ENCODE results near the gene ALDOC.

ALDOC gene

DNA sequence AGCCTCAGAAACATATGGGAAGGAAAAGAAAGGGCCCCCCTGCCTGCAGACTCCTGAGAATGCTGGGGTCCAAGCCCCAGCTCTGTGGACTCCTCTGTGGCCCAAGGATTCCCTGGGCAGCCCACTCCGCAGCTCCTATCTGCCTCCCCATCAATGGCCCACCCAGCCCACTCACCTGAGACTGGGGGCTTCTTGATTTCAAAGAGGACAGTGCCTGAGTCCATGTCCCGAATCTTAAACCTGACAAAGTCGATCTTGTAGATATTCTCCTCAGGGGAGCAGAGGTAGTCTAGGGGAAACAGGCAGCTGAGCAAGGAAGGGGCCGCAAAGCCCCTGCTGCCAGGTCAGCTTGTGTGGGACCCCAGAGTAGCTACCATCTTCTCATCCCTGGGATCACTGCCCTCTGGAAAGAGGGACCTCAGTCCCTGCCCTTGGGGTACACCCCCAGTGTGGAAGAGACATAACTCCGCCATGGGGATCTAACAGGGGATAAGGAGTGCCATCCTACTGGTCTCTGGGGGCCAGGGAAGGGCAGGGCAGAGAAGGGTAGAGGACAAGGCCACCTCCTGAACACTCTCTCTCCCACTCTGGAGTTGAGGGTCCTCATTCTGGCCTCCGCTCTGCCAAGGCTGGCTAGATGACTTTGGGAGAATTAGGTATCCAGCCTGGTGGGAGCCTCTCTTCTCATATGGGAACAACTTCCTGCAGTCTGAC lies 28.1 kb downstream of the ALDOC start:
- no peak overlapping the region for H3K4me3 ChIP-seq (ENCODE audit: low read depth, low read length)
- in situ Hi-C loops (cut with HindIII; ENCODE audit: low sequenced_read_pairs): loop anchor here (5.0 kb wide), 1 partner anchor 51 kb away; no protein-coding TSS in a partner anchor
- TF ChIP-seq, protein P1, sequence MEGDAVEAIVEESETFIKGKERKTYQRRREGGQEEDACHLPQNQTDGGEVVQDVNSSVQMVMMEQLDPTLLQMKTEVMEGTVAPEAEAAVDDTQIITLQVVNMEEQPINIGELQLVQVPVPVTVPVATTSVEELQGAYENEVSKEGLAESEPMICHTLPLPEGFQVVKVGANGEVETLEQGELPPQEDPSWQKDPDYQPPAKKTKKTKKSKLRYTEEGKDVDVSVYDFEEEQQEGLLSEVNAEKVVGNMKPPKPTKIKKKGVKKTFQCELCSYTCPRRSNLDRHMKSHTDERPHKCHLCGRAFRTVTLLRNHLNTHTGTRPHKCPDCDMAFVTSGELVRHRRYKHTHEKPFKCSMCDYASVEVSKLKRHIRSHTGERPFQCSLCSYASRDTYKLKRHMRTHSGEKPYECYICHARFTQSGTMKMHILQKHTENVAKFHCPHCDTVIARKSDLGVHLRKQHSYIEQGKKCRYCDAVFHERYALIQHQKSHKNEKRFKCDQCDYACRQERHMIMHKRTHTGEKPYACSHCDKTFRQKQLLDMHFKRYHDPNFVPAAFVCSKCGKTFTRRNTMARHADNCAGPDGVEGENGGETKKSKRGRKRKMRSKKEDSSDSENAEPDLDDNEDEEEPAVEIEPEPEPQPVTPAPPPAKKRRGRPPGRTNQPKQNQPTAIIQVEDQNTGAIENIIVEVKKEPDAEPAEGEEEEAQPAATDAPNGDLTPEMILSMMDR (IDR thresholded peaks at IDR 0.05; ENCODE audit: low read depth, low read length, missing control alignments): no peak
- DNase-seq (ENCODE audit: low read depth): no peak

DNA sequence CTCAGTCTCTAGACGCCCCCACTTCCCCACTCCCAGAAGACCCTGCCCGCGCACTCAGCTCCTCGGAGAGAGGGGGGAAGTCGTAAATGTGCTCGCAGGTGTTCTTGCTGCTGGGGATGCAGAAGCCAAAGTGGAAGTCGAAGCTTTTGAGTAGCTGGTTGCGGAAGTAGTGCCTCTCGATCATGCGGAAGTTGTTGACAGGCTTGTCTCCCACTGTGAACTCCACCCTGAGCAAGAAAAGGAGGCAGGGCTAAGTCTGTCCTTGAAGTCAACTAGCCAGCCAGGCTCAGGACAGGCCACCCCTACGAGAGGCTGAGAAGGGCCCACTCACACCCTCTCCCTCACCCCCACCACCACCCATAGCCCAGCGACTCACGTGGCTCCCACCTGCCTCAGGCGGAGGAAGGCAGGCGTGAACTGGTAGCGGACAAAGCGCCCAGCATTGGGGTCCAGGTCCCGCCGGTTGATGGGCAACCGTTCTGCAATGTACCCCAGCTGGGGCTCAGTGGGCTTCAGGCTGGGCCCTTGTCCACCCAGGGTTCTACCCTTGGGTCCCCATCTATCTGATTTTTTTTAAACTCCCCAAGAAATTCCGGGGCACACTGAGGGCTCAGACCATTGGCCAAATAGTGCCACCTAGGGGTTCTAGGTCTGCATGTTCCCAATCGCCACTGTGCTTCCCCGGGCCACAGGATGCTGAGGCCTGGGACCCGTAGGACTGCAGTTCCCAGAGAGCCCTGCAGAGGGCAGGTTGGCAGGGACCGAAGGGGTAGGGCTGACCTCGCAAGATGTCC lies 28.9 kb downstream of the ALDOC start:
- in situ Hi-C loops (cut with HindIII; ENCODE audit: low sequenced_read_pairs): loop anchor here (5.0 kb wide), 1 partner anchor 51 kb away; no protein-coding TSS in a partner anchor
- TF ChIP-seq, protein P1 (IDR thresholded peaks at IDR 0.05; ENCODE audit: low read depth, low read length, missing control alignments): peak; percentile 96
- peak; percentile 18 for DNase-seq (ENCODE audit: low read depth)
- H3K4me3 ChIP-seq (ENCODE audit: low read depth, low read length): no peak overlapping the region

DNA sequence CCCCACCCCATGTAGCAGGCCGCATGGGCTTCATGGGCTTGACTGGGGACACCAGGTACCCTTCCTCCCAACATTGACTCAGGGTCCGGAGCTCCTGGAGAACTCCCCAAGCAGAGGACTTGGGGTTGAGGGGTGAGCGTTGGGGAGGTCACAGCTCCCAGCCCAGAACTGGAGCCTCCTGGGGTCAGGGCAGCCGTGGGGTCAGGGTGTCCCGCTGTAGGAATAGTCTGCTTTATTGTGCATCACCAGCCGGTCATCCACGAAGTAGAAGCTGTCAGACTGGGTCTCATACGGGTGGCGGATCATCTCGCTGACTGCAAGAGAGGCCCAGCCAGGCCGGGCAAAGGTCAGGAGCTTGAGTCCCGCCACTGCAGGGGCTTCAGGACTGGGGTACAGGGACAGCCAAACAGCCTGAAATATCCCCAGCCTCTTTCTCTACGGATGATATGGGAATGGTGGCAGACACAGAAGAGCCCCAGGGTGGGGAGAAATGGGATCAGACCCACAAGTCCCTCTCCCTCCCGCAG lies 29.5 kb downstream of the ALDOC start:
- in situ Hi-C loops (cut with HindIII; ENCODE audit: low sequenced_read_pairs): loop anchor here (5.0 kb wide), 1 partner anchor 50 kb away; no protein-coding TSS in a partner anchor

DNA sequence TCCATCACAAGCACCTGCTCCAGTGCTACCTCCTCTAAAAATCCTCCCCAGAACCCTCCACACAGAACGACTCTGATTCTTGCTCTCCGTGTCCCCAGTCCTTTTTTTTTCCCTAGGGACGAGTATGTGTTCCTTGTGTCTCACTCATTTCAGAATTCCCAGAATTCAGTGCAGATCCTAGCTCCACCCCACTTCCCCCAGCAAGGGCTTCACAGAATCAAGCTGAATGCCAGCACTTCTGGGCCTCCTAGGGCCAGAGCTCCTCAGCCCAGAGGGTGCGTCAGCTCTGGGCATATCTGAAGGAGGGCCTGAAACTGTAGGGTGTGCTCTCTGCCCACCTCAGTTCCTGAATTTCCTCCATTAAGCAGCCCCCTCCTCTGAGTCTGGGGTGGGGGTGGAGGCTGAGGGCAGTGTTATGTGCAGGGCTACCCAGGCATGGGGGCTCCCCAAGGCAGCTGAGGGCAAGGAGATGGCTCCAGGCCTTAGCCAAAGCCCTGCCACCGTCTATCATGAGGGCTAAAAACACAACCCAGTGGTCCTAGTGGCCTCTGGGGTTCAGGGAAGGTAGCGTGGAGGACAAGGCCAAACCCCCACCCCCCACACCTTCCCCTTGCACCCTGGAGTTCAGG lies 30.8 kb downstream of the ALDOC start:
- TF ChIP-seq, protein P1 (IDR thresholded peaks at IDR 0.05; ENCODE audit: low read depth, low read length, missing control alignments): no peak

More for the DNA sequence above, 29.5 kb downstream of the ALDOC start:
- DNase-seq (ENCODE audit: low read depth): no peak
- TF ChIP-seq, protein P1 (IDR thresholded peaks at IDR 0.05; ENCODE audit: low read depth, low read length, missing control alignments): no peak
- H3K4me3 ChIP-seq (ENCODE audit: low read depth, low read length): no peak overlapping the region

DNA sequence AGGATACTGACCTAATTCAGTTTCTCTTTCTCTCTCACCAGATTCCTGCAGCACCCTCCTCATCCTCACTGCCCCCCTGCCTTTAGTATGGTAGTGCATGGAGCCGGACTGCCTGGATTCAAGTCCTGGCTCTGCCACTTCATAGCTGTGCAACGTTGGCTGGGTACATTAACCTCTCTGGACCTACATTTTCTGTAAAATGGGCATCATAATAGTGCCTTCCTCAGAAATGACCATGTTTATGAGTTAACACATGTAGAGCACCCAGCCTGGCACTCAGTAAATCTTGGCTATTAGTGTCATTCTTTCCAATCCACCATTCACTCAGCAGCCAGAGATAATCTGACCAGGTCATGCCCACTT lies 31.6 kb downstream of the ALDOC start:
- in situ Hi-C loops (cut with HindIII; ENCODE audit: low sequenced_read_pairs): loop anchor here (5.0 kb wide), 1 partner anchor 48 kb away; no protein-coding TSS in a partner anchor
- TF ChIP-seq, protein P1 (IDR thresholded peaks at IDR 0.05; ENCODE audit: low read depth, low read length, missing control alignments): no peak
- H3K4me3 ChIP-seq (ENCODE audit: low read depth, low read length): no peak overlapping the region
- no peak for DNase-seq (ENCODE audit: low read depth)

More for the DNA sequence above, 30.8 kb downstream of the ALDOC start:
- H3K4me3 ChIP-seq (ENCODE audit: low read depth, low read length): no peak overlapping the region
- in situ Hi-C loops (cut with HindIII; ENCODE audit: low sequenced_read_pairs): loop anchor here (5.0 kb wide), 1 partner anchor 49 kb away; no protein-coding TSS in a partner anchor
- DNase-seq (ENCODE audit: low read depth): no peak
